GM13976 (cell line): ENCODE results near the gene TSEN54.

Experiments used
- DNase-seq: peaks from one replicate; pipeline ENCODE4 v3.0.0; 2012; ENCODE audit warnings: low spot score
- in situ Hi-C: fragments of 300-500 bp; cut with MboI; formaldehyde crosslinking; loops from one replicate; pipeline ENCODE4 v1.12.0; 2022; ENCODE audit warnings: low sequenced_read_pairs, mixed read lengths, inconsistent platforms; ENCODE audit not compliant: unreplicated experiment
- TF ChIP-seq, protein P1 (sequence below): IDR thresholded peaks from 2 replicates; pipeline ENCODE4 v1.5.1; 2012; ENCODE audit warnings: borderline replicate concordance, mild to moderate bottlenecking; ENCODE audit not compliant: insufficient read depth; ENCODE audit errors: extremely low read depth, missing control alignments, control extremely low read depth

TSEN54 gene

GRCh38 chr17:75531721-75532072 is 15.4 kb downstream of the TSEN54 start:
- TF ChIP-seq, protein P1, sequence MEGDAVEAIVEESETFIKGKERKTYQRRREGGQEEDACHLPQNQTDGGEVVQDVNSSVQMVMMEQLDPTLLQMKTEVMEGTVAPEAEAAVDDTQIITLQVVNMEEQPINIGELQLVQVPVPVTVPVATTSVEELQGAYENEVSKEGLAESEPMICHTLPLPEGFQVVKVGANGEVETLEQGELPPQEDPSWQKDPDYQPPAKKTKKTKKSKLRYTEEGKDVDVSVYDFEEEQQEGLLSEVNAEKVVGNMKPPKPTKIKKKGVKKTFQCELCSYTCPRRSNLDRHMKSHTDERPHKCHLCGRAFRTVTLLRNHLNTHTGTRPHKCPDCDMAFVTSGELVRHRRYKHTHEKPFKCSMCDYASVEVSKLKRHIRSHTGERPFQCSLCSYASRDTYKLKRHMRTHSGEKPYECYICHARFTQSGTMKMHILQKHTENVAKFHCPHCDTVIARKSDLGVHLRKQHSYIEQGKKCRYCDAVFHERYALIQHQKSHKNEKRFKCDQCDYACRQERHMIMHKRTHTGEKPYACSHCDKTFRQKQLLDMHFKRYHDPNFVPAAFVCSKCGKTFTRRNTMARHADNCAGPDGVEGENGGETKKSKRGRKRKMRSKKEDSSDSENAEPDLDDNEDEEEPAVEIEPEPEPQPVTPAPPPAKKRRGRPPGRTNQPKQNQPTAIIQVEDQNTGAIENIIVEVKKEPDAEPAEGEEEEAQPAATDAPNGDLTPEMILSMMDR, result no peak
- in situ Hi-C loops, result no loop called here
- DNase-seq, result no peak

- in situ Hi-C loops, result no loop called here
- DNase-seq, result peak; percentile 73
- TF ChIP-seq, protein P1, result no peak
Observed at GRCh38 chr17:75535119-75535537, 18.8 kb downstream of the TSEN54 start.

GRCh38 chr17:75535871-75536270 is 19.5 kb downstream of the TSEN54 start:
- no peak for DNase-seq
- in situ Hi-C loops, result no loop called here
- TF ChIP-seq, protein P1, result no peak

GRCh38 chr17:75536366-75536765 is 20.0 kb downstream of the TSEN54 start:
- DNase-seq, result no peak
- TF ChIP-seq, protein P1, result no peak
- in situ Hi-C loops, result no loop called here

DNA sequence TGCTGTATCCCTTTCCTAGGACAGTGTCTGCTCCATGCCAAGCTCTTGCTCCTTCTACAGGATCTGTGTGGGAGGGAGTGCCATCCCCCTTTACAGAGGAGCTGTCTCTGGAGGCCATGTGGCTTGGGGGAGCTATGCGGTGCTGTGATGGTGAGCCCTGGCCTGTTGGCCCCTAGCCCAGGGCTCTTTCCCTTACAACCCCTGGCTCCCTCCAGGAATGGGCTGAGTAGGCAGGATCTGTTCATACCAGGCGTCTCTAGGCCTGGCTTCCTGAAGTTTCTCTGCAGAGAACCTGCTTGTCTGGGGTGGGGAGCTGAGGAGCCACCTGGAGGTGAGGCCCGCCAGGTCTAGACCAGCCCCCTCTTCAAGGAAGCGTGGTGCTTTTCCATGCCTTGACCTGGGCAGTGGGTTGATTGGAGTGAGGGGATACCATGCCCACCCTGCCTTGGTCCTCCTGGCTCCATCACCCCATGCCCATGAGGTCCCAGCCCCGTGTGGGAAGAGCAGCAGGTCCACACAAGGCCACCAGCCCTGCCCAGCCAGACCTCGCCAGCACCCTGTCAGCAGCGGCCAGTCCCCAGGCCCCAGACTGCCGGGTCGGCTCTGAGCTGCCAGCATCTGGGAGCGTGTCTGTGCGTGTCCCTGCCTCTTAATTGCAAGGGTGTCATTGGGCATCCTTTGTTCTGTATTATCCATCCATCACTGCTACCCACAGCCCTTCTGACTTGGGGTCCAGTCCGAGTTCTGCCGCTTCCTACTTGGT is 23.8 kb downstream of the TSEN54 start:
- in situ Hi-C loops, result no loop called here
- TF ChIP-seq, protein P1, result no peak
- DNase-seq, result no peak

- no peak for DNase-seq
- TF ChIP-seq, protein P1, result no peak
- in situ Hi-C loops, result no loop called here
Observed at GRCh38 chr17:75540923-75541503, 24.7 kb downstream of the TSEN54 start.
